Stomach (tissue), 19 donors: ENCODE measurements around the gene FLVCR2. TPM values are rescaled to one million over a fixed set of nuclear protein-coding genes. Genes with fewer than 3 reads are reported as not detected.
A peak's percentile ranks its signal among the peaks of the same experiment; 100 is the strongest.

ENCODE experiments used
- DNase-seq, 2 donors: peaks; one replicate each; pipeline versions ENCODE4 v3.0.0 to v3.0.0-alpha.2; 2013 to 2019
- H3K27ac ChIP-seq, 5 donors: fragments of 200-600 bp in 4 of 5; sonication (generic) in 4 of 5; one replicate each; pipeline ENCODE4 v1.5.1; 2013 to 2019; ENCODE audit warnings: mild to moderate bottlenecking in 1 of 5, moderate library complexity in 1 of 5
- H3K27me3 ChIP-seq, 3 donors: fragments of 200-600 bp; sonication (generic); one replicate each; pipeline ENCODE4 v1.5.1; 2017 to 2019; ENCODE audit warnings: mixed run types in 1 of 3
- H3K36me3 ChIP-seq, 4 donors: fragments of 200-600 bp; sonication (generic); 1 replicate in 3 of 4; 2 replicates in 1 of 4; pipeline ENCODE4 v1.5.1; 2016 to 2019
- H3K4me1 ChIP-seq, 4 donors: fragments of 200-600 bp; sonication (generic); one replicate each; pipeline ENCODE4 v1.5.1; 2016 to 2019
- H3K4me3 ChIP-seq, 4 donors: fragments of 200-600 bp; sonication (generic) in 3 of 4; one replicate each; pipeline ENCODE4 v1.5.1; 2016 to 2019; ENCODE audit warnings: mild to moderate bottlenecking in 1 of 4
- H3K9me3 ChIP-seq, 4 donors: fragments of 200-600 bp; sonication (generic); one replicate each; pipeline ENCODE4 v1.5.1; 2016 to 2019
- CTCF ChIP-seq, 7 experiments: fragments of 450-650 bp in 4 of 7; fragments of 200-600 bp in 3 of 7; sonication (generic) in 3 of 7; IDR thresholded peaks; one replicate each; pipeline ENCODE4 v1.5.1; 2016 to 2019; ENCODE audit warnings: antibody characterized with exemption in 7 of 7, control low read depth in 2 of 7, mild to moderate bottlenecking in 1 of 7
- EP300 ChIP-seq: sonication (generic); formaldehyde crosslinking; IDR thresholded peaks from one replicate; pipeline ENCODE4 v1.6.1; 2017; ENCODE audit warnings: antibody characterized with exemption
- POLR2A ChIP-seq, 4 donors: fragments of 450-650 bp; IDR thresholded peaks; one replicate each; pipeline ENCODE4 v1.6.1; 2016; ENCODE audit warnings: antibody characterized with exemption in 4 of 4, control low read depth in 2 of 4, mild to moderate bottlenecking in 1 of 4, moderate library complexity in 1 of 4
- POLR2AphosphoS5 ChIP-seq, 3 donors: sonication (generic); formaldehyde crosslinking; IDR thresholded peaks; one replicate each; pipeline ENCODE4 v1.6.1; 2016; ENCODE audit warnings: antibody characterized with exemption in 3 of 3
- whole genome bisulfite sequencing, 5 donors: extraction: QIAGEN DNeasy Blood & Tissue Kit in 3 of 5; methylation state at CpG; one replicate each; pipeline versions ENCODE4 v1.1.5 to v1.1.7; 2013 to 2018; 5-methylcytosine and 5-hydroxymethylcytosine counted together
- intact Hi-C: fragments of 100-400 bp; cut with DNase I; formaldehyde crosslinking; loops from one replicate; pipeline ENCODE4 v1.15.1; 2023; ENCODE audit warnings: low total_unique reads
- long read RNA-seq, 10 donors: transcript quantifications; one replicate each; lab custom pipeline, GENCODE V29; 2026
- polyA plus RNA-seq, 3 donors: library from polyadenylated mRNA; stranded (reverse); fragments of 200-250 nt; gene quantifications; one replicate each; pipeline ENCODE4 v1.2.3, GENCODE V29; 2013
- total RNA-seq, 5 donors: library from RNA; depleted of rRNA; stranded (reverse); fragments of >200 nt; gene quantifications; one replicate each; pipeline versions ENCODE4 v1.1.0 to v1.2.3, GENCODE V29; 2014 to 2016
- donor health status: healthy with polysubstance abuse.
- donor health status: Bipolar disorder and iron deficiency.
- donor health status: healthy.

FLVCR2 gene, protein sequence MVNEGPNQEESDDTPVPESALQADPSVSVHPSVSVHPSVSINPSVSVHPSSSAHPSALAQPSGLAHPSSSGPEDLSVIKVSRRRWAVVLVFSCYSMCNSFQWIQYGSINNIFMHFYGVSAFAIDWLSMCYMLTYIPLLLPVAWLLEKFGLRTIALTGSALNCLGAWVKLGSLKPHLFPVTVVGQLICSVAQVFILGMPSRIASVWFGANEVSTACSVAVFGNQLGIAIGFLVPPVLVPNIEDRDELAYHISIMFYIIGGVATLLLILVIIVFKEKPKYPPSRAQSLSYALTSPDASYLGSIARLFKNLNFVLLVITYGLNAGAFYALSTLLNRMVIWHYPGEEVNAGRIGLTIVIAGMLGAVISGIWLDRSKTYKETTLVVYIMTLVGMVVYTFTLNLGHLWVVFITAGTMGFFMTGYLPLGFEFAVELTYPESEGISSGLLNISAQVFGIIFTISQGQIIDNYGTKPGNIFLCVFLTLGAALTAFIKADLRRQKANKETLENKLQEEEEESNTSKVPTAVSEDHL
- total RNA-seq = 10 to 100 TPM in 1 of 5 donors, 1 to 10 TPM in 2, under 1 TPM in 1, not detected in 1; 0.89 to 10.7 (median 3.6) TPM
- under 1 TPM; 0.15 to 0.95 (median 0.50) TPM for polyA plus RNA-seq
- long read RNA-seq, donor 1 = 0 reads
- long read RNA-seq, donor 2, partial matches to known transcripts = 0 of 1 reads
- long read RNA-seq, donor 2, other reads (novel, unspliced or antisense) = 0 of 1 reads
- long read RNA-seq, donor 3 = 0 reads
- long read RNA-seq, donor 4 = 0 reads
- long read RNA-seq, donor 5 = 0 reads
- long read RNA-seq, donor 6 = 0 reads
- long read RNA-seq, donor 7 = 0 reads
- long read RNA-seq, donor 8 = 0 reads
- long read RNA-seq, donor 9 = 0 reads
- long read RNA-seq, donor 10 = 0 reads

DNA sequence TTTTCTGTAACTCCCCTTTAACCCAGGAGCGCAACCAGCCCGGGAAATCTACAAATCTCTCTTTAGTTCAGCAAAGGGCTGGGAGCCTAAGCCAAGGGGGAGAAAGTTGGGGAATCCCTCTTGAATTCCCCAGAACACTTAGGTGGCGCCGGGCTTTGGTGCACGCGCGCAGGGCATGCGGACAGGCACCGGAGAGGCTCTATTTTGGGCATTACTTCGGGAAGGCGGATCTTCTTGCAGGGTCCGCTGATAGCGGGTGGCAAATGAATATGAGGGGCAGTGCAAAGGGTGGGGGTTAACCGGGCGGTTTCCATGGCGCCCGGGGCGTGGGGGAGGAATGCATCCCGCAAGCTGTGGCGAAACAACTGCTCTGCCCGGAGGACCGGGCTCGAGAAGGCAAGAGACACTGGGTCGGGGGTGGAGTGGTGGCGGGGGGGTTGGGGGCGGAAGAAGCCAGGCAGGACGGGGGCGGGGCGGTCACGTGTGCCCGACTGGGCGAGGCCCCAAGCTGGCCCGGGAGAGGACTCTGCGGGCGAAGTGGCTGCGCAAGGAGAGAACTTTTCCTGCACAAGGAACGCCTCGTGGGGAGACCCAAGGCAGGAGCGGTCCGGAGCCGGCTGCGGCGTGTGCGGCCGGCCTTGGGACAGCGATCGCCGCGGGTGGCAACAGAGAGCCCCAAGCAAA, at the start of gene FLVCR2:
FLVCR2 (plus strand) TSS at position 519 of the 684 bp plus-strand sequence. CDS start 353 bp downstream, outside the sequence.
- peak; percentile 74 to 87 for DNase-seq
- intact Hi-C loops = loop anchor here (5.0 kb wide), 1 partner anchor 74 kb away; no protein-coding TSS in a partner anchor
- WGBS, 5 donors = 0 to 4% (median 1%) methylated on average over 43 to 49 of the region's 49 CpGs
- Histone ChIP-seq H3K9me3 (no peaks in the 10 kb centered on the region), H3K27ac (peak within 1 kb of the TSS; percentile 52 to 82 (median 77)), H3K4me1 (peaks cover 13 to 36% (median 31%) of the 10 kb centered on the region in 4 donors), H3K36me3 (no peaks in the 10 kb centered on the region), H3K27me3 (peaks cover 0 to 7% (median 0%) of the 10 kb centered on the region in 3 donors), H3K4me3 (peak within 1 kb of the TSS; percentile 51 to 61 (median 56))
- TF ChIP-seq CTCF (IDR thresholded peaks at IDR 0.05) (peak in 1 of 7 experiments; percentile 15), EP300 (no peak), POLR2AphosphoS5 (IDR thresholded peaks at IDR 0.05) (peak in 1 of 3 donors; percentile 2), POLR2A (IDR thresholded peaks at IDR 0.05) (no peak)

DNA sequence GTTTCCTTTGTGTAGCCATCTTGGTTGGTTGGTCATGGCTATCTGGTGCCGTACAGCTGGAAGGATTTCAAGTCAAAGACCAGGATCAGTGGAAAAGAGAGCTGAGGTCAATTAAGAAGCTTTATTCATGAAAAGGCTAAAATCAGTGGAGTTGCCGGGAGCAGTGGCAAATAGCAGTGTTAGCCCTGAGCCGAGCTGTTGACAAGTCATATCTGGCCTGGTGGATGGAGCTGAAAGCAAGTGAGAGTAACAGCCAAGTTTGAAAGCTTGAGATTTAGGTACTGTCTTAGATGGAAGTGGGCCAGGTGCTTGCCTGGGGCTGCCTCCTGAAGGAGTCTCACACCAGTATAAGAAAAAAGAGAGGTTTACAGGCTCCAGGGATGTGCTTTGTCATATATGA, 47.2 kb upstream of the FLVCR2 start:
- WGBS, 5 donors = 58 to 89% (median 84%) methylated on average over 3 of the region's 3 CpGs
- Histone ChIP-seq H3K9me3 (no peaks in the 10 kb centered on the region), H3K4me3 (no peak overlapping the region), H3K4me1 (peaks cover 0 to 2% (median 0%) of the 10 kb centered on the region in 4 donors), H3K36me3 (no peaks in the 10 kb centered on the region), H3K27me3 (no peaks in the 10 kb centered on the region), H3K27ac (no peak overlapping the region)
- intact Hi-C loops = no loop called here
- TF ChIP-seq POLR2A (IDR thresholded peaks at IDR 0.05) (no peak), POLR2AphosphoS5 (IDR thresholded peaks at IDR 0.05) (no peak), CTCF (IDR thresholded peaks at IDR 0.05) (no peak), EP300 (no peak)
- DNase-seq = no peak

DNA sequence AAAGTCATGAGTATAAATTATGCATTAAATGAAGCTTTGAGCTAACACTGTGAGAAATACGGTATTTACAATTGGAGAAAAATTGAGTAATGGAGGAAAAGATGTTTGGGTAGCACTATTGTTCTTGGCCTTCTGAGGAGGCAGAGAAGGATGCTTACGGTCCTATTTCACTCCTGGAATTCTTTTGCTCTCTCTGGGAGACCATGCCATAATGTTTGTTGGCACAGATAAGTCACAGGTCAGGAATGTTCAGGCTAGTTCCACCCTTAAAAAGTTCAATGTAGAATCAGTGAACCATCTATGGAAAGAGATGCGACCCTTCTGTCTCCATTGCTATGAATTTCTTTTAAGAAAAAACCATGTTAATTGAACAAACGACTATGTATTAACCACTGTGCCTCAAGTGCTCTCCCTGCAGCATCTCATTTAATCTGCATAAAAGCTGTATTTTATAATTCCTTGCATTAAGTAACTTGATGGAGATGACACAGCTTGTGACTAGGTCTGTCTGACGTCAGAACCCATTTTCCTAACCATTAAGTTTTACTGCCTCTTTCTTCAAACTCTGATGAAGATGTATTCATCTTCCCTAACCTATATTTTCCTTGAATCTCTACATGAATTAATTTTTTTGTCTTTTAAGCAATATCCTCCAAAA, 46.6 kb upstream of the FLVCR2 start:
- intact Hi-C loops = no loop called here
- H3K36me3 ChIP-seq = no peaks in the 10 kb centered on the region

GRCh38 chr14:75533791-75534555, 44.4 kb upstream of the FLVCR2 start:
- no peak overlapping the region for H3K4me3 ChIP-seq
- H3K36me3 ChIP-seq = no peaks in the 10 kb centered on the region
- peaks cover 0 to 8% (median 0%) of the 10 kb centered on the region in 4 donors for H3K4me1 ChIP-seq
- intact Hi-C loops = no loop called here
- WGBS, 5 donors = 79 to 84% (median 81%) methylated on average over 5 of the region's 5 CpGs
- H3K9me3 ChIP-seq = no peaks in the 10 kb centered on the region
- peak overlapping the region in 1 of 5 donors; percentile 82 for H3K27ac ChIP-seq
- DNase-seq = no peak
- H3K27me3 ChIP-seq = no peaks in the 10 kb centered on the region
- TF ChIP-seq CTCF (IDR thresholded peaks at IDR 0.05) = no peak
- no peak for TF ChIP-seq POLR2AphosphoS5 (IDR thresholded peaks at IDR 0.05)
- no peak for TF ChIP-seq POLR2A (IDR thresholded peaks at IDR 0.05)
- no peak for TF ChIP-seq EP300

More for the DNA sequence above, 46.6 kb upstream of the FLVCR2 start:
- no peaks in the 10 kb centered on the region for H3K9me3 ChIP-seq
- H3K4me1 ChIP-seq = peaks cover 0 to 8% (median 0%) of the 10 kb centered on the region in 4 donors
- no peak overlapping the region for H3K27ac ChIP-seq
- TF ChIP-seq POLR2A (IDR thresholded peaks at IDR 0.05) (no peak), EP300 (no peak), POLR2AphosphoS5 (IDR thresholded peaks at IDR 0.05) (no peak)
- H3K4me3 ChIP-seq = no peak overlapping the region
- H3K27me3 ChIP-seq = no peaks in the 10 kb centered on the region
- 70 to 88% (median 76%) methylated on average over 5 of the region's 5 CpGs for WGBS, 5 donors
- DNase-seq = no peak
